NT2/D1 (cell line): ENCODE measurements around the gene PLA2G5.

Experiments
- SUZ12 ChIP-seq: IDR thresholded peaks from 2 replicates; pipeline ENCODE4 v1.6.1; 2011; ENCODE audit not compliant: insufficient read length, insufficient read depth; ENCODE audit errors: extremely low read depth
- YY1 ChIP-seq: IDR thresholded peaks from 2 replicates; pipeline ENCODE4 v1.6.1; 2011; ENCODE audit not compliant: insufficient read length, insufficient read depth
- ZNF274 ChIP-seq: IDR thresholded peaks from 2 replicates; pipeline ENCODE4 v1.6.1; 2011; ENCODE audit warnings: mild to moderate bottlenecking, low read depth, low read length

DNA sequence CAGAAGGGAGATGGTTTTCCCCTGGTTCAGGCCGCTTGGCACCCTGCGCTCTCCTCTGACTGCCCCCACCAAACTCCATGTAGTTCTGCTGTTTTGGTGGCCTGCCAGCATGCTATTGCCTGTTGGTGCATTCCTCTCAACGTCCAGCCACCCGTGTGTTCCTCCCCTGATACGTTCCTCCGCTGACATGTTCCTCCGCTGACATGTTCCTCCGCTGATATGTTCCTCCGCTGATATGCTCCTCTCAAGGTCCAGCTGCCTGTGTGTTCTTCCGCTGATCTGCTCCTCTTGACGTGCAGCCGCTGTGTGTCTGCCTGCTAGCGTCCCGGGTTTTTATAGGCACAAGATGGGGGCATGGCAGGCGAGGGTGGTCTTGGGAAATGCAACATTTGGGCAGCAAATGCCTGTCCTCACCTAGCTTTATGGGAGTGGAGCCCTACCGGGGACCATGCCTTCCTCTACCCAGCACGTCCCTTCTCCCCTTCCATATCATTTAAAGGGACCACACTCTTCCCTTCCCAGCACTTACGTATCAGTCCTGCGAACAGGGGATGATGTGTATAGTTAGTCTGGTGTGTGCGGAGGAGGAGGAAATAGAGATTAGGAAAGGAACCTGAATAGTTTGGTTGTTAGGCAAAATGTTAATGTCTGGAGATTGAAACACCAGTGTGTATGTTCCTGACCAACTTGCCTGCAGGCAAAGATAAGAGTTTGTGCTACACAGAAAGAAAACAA is 40.6 kb upstream of the PLA2G5 start:
- TF ChIP-seq SUZ12 (no peak), YY1 (no peak), ZNF274 (no peak)
